HG03354 (cell line): ENCODE data around the gene NHLRC4.

Experiments
- ATAC-seq: cut with Tn5 transposase; IDR thresholded peaks from one replicate; pipeline ENCODE4 v1.9.1; 2021; ENCODE audit warnings: mild to moderate bottlenecking; ENCODE audit not compliant: unreplicated experiment, poor library complexity, severe bottlenecking

Gene NHLRC4

DNA sequence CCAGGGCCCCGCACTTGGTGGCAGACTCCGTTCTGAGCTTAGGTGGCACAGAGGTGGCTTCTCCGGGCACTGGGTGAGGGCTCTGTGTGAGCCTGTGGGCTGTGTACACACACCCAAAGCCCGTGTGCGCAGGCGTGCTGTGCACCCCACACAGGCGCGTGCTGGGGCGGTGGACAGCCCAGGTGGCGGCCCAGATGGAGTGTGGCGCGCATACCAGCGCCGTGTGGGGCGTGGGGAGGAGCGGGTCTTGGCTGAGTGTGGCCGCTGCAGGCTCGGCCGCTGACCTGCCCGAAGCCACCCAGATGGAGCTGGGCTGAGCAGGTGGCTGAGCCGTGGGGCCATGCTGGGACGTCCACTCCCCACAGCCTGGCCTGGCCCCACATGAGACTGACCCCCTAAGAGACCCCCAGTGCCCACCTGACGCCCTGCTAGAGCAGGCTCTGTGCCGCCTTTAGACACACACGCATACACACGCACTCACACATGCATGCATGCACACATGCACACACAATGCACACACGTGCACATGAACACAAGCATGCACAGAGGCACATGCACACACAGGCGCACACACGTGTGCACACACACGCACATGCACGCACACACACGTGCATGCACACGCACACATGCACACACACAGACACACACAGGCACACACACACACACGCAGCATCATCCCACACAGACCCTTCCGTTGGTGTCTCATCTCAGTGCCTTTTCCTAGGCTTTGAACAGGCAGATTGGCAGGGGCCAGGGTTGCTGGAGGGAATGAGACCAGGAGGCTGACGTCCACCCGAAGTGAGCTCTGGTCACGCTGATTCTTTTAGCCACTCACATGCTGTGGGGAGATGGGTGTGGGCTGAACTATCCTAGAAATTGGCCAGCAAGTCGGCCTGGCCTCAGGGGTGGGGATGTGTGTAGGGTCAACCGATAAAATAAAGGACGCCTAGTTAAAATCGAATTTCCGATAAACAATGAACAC is 4.6 kb upstream of the NHLRC4 start:
- no peak for ATAC-seq

DNA sequence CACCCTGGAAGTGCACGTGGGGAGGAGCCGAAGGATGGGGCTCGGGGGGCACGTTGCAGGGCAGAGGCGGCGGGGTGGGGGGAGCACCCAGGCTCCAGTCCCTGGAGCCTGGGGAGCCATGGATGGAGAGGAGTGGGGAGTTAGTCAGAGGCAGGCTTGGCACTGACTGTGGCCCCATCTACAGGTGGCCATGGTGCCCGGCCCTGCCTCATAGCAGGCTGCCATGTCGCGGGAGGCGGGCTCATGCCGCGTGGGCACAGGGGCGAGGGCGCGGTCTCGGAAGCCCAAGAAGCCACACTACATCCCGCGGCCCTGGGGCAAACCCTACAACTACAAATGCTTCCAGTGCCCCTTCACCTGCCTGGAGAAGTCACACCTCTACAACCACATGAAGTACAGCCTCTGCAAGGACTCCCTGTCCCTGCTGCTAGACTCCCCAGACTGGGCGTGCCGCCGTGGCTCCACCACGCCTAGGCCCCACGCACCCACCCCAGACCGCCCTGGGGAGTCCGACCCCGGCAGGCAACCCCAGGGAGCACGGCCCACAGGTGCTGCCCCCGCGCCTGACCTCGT is 3.6 kb upstream of the NHLRC4 start:
- no peak for ATAC-seq

DNA sequence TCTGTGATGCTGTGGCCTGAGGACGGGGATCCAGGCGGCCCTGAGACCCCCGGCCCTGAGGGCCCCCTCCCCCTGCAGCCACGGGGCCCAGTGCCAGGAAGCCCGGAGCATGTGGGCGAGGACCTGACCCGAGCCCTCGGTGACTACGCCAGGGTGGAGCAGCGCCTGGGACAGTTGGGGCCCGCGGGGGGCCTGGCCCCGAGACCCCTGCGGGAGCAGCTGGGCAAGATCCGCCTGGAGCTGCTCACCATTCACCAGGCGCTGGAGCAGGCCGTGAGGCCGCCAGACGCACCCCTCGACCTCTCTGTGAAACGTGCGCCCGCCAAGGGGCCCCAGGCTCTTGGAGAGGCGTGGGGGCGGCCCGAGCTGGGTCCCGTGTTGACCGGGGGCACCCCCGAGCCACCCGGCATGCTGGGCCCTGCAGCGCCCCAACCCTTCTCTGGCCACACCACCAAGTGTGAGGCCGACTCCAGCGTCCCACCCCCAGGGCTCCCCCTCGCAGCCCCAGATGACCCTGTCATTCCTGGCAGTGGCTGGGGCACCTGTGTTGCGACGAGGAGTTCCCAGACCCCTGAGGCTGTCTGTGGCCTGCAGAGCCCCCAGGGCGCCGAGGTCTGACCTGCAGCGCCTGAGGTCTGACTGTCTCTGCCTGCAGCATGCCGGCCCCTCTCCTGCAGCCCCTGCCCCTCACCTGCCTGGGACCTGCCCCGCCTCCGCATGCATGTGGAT is 2.0 kb upstream of the NHLRC4 start:
- ATAC-seq = no peak

DNA sequence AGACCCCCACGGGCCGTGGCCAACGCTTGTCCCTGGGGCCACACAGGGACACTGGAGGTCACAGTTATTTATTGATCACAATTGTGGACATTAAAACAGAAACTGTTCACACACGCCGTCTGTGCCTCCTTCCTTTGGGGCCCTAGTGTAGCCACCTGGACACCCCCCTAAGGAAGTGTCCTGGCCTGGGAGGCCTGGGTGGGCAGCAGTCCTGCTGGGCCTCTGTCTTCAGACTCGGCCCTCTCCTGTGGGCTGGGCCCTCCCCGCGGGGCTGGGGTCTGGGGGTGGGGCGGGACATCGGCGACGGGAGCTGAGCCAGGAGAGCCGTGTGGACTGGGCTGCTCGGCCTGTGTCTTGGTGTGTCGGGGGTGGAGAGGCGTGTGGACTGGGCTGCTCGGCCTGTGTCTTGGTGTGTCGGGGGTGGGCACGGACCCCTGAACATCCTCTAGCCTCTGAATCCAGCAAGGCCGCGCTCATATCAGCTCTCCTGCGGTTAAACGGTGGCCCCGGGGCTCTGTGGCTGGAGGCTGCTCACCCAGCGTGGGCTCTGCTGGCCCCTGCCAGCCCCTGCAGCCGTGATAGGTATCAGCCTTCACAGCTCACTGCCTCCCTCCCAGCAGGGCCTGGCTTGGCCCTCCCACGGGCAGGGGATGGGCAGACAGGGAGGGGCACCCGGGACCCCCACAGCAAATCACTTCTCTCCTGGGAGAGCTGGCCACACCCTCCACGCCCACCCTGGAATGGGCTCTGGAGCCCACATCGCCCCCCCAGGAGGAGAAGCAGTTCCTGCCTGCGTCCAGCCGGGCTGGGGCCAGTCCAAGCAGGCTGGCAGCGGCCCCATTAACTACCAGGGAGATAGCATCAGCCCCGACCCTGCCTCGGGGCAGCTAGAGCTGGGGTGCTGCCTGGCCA is 1.1 kb upstream of the NHLRC4 start:
- ATAC-seq = no peak

- no peak for ATAC-seq
Measured at GRCh38 chr16:567373-568256, 810 bp downstream of the NHLRC4 start.

GRCh38 chr16:568401-569258 is 1.8 kb downstream of the NHLRC4 start:
- no peak for ATAC-seq

- peak; percentile 57 for ATAC-seq
Measured at GRCh38 chr16:569445-570254, 2.8 kb downstream of the NHLRC4 start, which contains the start of gene PIGQ. TSS of gene PIGQ (plus strand) at chr16:569968. CDS start at chr16:574075, 4,107 bp downstream.

GRCh38 chr16:572865-573650 is 6.3 kb downstream of the NHLRC4 start:
- no peak for ATAC-seq

GRCh38 chr16:574021-574760 is 7.4 kb downstream of the NHLRC4 start:
- ATAC-seq = no peak

DNA sequence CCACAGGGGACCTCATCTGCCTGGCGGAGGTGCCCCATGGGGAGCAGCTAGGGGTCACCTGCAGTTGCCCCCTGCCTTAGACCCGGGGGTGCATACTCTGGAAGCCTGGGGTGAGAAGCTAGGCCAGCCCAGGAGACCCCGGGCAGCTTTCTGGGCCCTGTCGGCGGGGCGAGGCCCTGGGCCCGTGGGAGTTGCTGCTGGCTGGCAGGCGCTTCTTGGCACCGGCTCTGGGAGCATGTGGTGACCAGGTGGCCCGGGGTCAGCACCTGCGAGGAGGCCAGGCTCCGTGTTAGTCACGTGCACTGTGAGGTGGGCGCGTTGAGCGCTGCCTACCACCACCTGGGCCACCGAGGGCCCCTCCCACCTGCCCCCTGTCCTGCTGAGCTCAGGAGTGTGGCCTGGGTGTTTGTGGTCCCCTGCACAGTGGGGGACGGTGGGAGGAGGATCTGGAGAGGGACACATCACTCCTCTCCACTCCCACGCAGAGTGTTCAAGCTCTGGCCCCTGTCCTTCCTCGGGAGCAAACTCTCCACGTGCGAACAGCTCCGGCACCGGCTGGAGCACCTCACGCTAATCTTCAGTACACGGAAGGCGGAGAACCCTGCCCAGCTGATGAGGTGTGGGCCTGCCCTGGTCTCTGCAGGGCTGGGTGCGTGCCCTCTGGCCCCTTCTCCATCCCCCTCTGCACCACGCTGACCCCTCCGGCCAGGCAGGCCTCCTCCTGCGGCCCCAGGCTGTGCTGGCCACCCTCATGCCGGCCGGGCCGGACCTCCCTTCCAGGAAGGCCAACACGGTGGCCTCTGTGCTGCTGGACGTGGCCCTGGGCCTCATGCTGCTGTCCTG is 8.8 kb downstream of the NHLRC4 start:
- no peak for ATAC-seq

DNA sequence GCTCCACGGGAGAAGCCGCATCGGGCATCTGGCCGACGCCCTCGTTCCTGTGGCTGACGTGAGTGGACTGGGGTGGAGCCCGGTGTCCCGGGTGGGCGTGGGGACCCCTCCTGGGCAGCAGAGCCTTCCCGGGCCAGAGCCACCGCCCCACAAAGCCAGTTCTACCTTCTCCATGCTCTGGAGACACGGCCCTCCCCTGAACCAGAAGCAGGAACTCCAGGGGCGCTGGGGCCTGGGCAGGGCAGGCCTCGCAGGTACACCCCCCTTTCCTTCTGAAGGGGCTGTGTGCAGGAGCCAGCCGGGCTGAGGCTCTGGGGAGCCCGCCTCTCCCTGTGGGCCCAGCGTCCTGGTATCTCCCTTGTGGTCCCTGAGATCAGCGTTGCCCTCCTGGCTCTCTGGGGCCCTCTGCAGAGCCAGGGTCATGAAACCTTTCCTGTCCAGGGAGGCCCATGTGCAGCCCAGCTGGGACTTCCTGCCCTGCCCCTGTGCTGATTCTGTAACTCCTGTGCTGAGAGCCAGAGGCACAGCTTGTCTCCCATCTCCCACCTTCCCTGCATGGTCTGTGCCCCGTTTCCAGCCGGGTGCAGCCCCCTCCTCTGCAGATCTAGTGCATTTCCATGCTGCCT is 9.5 kb downstream of the NHLRC4 start:
- no peak for ATAC-seq

DNA sequence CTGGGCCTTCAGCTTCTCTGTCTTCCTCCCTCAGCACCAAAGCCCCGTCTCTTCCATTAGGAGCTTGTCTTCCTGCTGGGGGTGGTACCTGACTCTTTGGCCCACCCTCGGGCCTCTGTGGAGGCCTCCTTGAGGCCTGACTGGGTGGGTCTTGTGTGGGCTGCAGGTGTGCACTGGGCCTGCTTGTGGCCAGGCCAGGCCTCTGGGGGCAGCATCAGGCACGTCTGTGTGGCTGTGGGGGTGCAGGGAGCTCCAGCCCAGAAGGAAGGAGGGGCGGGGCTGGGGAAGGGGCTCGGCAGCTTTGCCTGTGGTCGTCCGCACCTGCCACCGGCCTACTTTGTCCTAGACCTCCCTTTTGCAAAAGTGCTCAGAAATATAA is 10.0 kb downstream of the NHLRC4 start:
- no peak for ATAC-seq

GRCh38 chr16:577796-578195 is 11.0 kb downstream of the NHLRC4 start:
- no peak for ATAC-seq

DNA sequence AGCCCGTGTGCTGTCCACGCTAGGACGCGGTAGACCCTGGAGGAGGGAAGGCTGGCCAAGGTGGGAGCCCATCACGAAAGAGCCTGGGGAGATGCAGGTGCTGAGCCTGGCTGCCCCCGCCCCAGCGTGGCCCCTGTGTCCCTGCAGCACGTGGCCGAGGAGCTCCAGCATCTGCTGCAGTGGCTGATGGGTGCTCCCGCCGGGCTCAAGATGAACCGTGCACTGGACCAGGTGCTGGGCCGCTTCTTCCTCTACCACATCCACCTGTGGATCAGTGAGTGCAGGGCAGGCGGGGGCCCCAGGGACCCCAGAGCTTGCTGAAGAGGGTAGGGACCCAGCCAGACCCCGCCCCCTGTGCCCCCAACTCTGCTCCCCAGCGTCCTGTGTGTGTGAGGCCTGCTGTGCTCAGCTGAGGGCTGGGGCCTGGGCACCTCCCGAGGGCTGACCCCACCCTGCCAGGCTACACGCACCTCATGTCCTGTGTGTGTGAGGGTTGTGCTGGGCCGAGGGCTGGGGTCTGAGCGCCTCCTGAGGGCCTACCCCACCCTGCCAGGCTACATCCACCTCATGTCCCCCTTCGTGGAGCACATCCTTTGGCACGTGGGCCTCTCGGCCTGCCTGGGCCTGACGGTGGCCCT is 11.5 kb downstream of the NHLRC4 start:
- ATAC-seq = no peak
